Astrocyte of the cerebellum (primary cell): ENCODE measurements around the gene SMARCC1.

ENCODE experiments used
- DNase-seq: peaks from one replicate; pipeline ENCODE4 v3.0.0-alpha.2; 2011; ENCODE audit warnings: low read depth
- H3K4me3 ChIP-seq: 2 replicates; pipeline ENCODE4 v1.5.1; 2011; ENCODE audit warnings: mild to moderate bottlenecking, low read depth, low read length, moderate library complexity
- in situ Hi-C: cut with HindIII; loops from 2 replicates; pipeline ENCODE4 v1.10.0; 2017; ENCODE audit warnings: low sequenced_read_pairs
- TF ChIP-seq, protein P1 (sequence below): IDR thresholded peaks from 2 replicates; pipeline ENCODE4 v1.5.1; 2012; ENCODE audit warnings: low read length, low read depth, moderate library complexity, mild to moderate bottlenecking; ENCODE audit errors: missing control alignments

SMARCC1 gene

DNA sequence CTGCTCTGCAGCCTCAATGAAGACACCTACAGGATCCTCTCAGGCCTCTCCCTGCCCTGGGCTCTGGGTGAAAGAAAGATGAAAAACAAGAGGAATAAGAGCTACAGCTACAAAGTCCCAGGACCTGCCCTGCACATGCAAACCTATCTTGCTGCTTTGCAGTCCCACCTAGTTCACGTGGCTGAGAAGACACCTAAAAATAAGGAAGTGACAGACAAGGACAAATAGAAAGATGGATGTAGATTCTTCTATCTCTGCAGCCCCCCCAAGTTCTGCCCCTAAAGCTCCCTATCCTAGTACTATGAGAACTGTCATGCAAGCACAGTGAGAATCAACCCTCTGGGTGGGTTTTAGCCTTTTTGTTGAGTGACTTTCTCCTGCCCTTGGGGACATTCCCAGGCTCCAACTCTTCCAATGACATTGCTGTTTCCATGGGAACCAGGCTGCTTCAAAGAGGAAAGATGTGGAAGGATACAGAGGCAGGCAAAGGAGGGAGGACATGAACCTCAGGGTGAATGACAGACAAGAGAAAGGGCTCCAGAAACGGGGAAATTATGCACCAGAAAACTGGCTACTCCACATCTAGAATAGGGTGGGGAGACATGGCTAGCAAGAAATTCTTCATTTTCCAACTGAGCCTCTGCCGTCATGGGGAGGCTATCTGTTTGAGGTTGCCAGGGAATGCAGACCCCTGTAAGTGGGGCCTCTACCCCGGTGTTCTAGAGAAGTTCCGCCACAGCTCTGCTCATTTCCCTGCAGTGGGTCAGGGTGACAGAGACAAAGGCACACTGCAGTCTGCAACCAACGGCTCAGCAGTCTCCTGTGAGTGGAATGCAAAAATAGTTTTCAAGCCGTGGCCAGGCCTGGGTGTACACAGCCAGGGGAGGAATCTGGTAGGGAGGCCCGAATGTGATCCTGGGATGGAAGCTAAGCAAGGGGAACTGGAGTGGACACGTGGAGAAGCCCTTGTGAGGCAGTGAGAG lies 208.2 kb downstream of the SMARCC1 start:
- DNase-seq: no peak
- TF ChIP-seq, protein P1, sequence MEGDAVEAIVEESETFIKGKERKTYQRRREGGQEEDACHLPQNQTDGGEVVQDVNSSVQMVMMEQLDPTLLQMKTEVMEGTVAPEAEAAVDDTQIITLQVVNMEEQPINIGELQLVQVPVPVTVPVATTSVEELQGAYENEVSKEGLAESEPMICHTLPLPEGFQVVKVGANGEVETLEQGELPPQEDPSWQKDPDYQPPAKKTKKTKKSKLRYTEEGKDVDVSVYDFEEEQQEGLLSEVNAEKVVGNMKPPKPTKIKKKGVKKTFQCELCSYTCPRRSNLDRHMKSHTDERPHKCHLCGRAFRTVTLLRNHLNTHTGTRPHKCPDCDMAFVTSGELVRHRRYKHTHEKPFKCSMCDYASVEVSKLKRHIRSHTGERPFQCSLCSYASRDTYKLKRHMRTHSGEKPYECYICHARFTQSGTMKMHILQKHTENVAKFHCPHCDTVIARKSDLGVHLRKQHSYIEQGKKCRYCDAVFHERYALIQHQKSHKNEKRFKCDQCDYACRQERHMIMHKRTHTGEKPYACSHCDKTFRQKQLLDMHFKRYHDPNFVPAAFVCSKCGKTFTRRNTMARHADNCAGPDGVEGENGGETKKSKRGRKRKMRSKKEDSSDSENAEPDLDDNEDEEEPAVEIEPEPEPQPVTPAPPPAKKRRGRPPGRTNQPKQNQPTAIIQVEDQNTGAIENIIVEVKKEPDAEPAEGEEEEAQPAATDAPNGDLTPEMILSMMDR: no peak
- in situ Hi-C loops: no loop called here
- H3K4me3 ChIP-seq: no peak overlapping the region

- H3K4me3 ChIP-seq: no peak overlapping the region
- TF ChIP-seq, protein P1: no peak
- DNase-seq: no peak
- in situ Hi-C loops: no loop called here
Measured at GRCh38 chr3:47571391-47572175, 210.1 kb downstream of the SMARCC1 start.

DNA sequence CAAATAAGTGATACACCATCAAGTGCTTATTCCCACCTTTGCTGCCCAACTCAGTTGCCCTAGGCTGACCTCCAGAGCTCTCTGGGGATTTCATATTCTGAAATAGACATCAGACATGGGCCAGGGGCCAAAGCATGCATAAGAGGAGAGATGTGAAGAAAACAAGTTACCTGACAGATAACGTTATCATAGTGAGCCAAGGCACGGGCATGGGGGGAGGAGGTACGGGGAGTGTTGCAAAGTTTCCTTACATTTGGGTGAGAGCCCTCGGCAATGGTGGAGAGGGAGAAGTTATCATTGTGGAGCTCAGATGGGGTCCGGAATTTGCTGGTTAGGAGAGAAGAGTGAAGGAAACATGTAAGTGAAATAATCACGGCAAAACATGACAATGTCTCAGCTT lies 212.8 kb downstream of the SMARCC1 start:
- no peak for DNase-seq
- in situ Hi-C loops: no loop called here
- H3K4me3 ChIP-seq: no peak overlapping the region
- TF ChIP-seq, protein P1: no peak

DNA sequence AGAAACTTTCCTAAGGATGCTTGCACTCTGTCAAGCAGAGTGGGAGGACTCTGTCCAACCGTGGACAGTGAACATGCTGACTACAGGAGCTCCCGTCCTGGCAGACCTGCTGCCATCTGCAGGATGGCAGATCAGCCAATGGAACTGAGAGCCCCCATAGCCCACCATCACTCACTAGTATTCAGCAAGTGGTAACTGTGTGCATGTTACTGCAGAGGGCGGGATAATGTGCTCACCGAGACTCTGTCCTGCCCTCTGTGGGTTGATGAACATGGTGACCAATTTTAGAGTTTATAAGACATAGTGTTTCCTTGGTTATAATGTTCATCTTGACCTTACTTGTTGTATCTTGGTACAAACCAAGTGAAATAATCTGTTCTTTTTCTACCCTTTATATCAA lies 214.5 kb downstream of the SMARCC1 start:
- DNase-seq: no peak
- in situ Hi-C loops: no loop called here
- TF ChIP-seq, protein P1: no peak
- no peak overlapping the region for H3K4me3 ChIP-seq

DNA sequence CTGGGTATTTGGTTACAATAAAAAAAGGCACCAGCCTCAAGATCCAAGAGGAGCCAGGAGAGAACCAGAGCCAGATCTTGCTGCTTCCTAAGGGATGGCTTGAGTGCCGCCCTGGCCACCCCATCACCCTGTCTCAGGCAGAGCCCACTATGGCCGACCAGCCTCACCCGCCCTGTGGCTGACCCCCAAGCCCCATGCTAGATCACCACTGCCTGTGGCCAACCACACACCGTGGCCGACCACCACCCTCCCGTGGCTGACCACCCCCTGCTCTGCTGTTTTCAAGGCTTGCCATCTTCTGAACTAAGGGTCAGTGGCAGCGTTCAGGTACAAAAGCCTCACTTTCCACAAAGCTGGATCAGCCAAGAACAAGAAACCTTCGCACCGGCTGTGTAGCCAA lies 215.0 kb downstream of the SMARCC1 start:
- H3K4me3 ChIP-seq: no peak overlapping the region
- TF ChIP-seq, protein P1: no peak
- in situ Hi-C loops: no loop called here
- no peak for DNase-seq

- TF ChIP-seq, protein P1: no peak
- no peak for DNase-seq
- in situ Hi-C loops: no loop called here
- no peak overlapping the region for H3K4me3 ChIP-seq
Measured at GRCh38 chr3:47565734-47566550, 215.8 kb downstream of the SMARCC1 start.
